HCT116 (cell line): ENCODE data around the gene MYO1A. TPM values are rescaled to one million over a fixed set of nuclear protein-coding genes. Genes with fewer than 3 reads are reported as not detected.

Experiments used
- ATAC-seq: fragments of 200-7000 bp; cut with Tn5 transposase; 2 replicates; pipeline ENCODE4 v1.9.1; 2020; ENCODE audit warnings: mild to moderate bottlenecking, moderate library complexity
- BruUV-seq: library from RNA; stranded (reverse); fragments of 400-500 nt; replicated peaks from 2 replicates; lab custom pipeline; 2021; lab: Mats Ljungman, UMichigan
- CTCF ChIA-PET: fragments of 300-600 bp; sonication (Branson Sonifier 250); formaldehyde crosslinking; loops from one replicate; lab custom pipeline; 2021; ENCODE audit warnings: antibody characterized with exemption; lab: Charles Lee
- POLR2A ChIA-PET: fragments of 300-600, 350-600 bp; sonication (Branson Sonifier 250); formaldehyde crosslinking; loops from one replicate; lab custom pipeline; 2021; ENCODE audit warnings: antibody characterized with exemption; lab: Charles Lee
- RAD21 ChIA-PET, 2 experiments: fragments of 300-600 bp; sonication (Branson Sonifier 250); formaldehyde crosslinking; loops; one replicate each; lab custom pipeline; 2023; ENCODE audit warnings: low total read pairs in 2 of 2; ENCODE audit not compliant: uncharacterized antibody in 2 of 2, unreplicated experiment in 2 of 2, low non-redundant PET in 1 of 2; lab: Charles Lee
- DNase-seq: peaks from one replicate; pipeline ENCODE4 v3.0.0-alpha.2; 2010; ENCODE audit warnings: low read depth, low spot score
- H2AFZ ChIP-seq: fragments of 200-600 bp; shearing (Covaris generic), sonication (generic); 2 replicates; pipeline ENCODE4 v1.6.1; 2017; ENCODE audit warnings: low read depth, mixed run types, mixed read lengths, antibody characterized with exemption, low read length; ENCODE audit not compliant: poor library complexity, severe bottlenecking
- H3K27ac ChIP-seq: 2 replicates; pipeline ENCODE4 v1.5.1; 2012; ENCODE audit warnings: low read depth, low read length
- H3K27me3 ChIP-seq: fragments of 200-600 bp; sonication (generic); 2 replicates; pipeline ENCODE4 v1.6.1; 2016; ENCODE audit warnings: mixed run types, low read length, mixed read lengths; ENCODE audit not compliant: insufficient read depth
- H3K36me3 ChIP-seq, 2 experiments: fragments of 200-500 bp in 1 of 2; fragments of 200-600 bp in 1 of 2; sonication (Bioruptor generic) in 1 of 2; sonication (generic) in 1 of 2; 2 replicates each; pipeline versions ENCODE4 v1.5.1 to v1.6.1; 2014 to 2016; ENCODE audit warnings: low read length in 2 of 2, inconsistent platforms in 1 of 2, mixed read lengths in 1 of 2, mixed run types in 1 of 2; ENCODE audit not compliant: insufficient read depth in 2 of 2, control insufficient read depth in 1 of 2
- H3K4me1 ChIP-seq, 2 experiments: fragments of 200-600 bp in 1 of 2; sonication (generic) in 1 of 2; 2 replicates each; pipeline versions ENCODE4 v1.5.1 to v1.6.1; 2012 to 2017; ENCODE audit warnings: low read length in 2 of 2, inconsistent platforms in 1 of 2, mild to moderate bottlenecking in 1 of 2, mixed read lengths in 1 of 2, mixed run types in 1 of 2, moderate library complexity in 1 of 2; ENCODE audit not compliant: insufficient read depth in 2 of 2, control insufficient read depth in 1 of 2
- H3K4me2 ChIP-seq: fragments of 200-600 bp; sonication (generic); 2 replicates; pipeline ENCODE4 v1.6.1; 2017; ENCODE audit warnings: mixed run types, low read length, mixed read lengths
- H3K4me3 ChIP-seq, 2 experiments: fragments of 200-600 bp in 1 of 2; sonication (generic) in 1 of 2; replicated peaks in 1 of 2; 2 replicates each; pipeline ENCODE4 v1.5.1; 2011 to 2016; ENCODE audit warnings: low read length in 2 of 2, control low read depth in 1 of 2, low read depth in 1 of 2, mild to moderate bottlenecking in 1 of 2, mixed read lengths in 1 of 2, mixed run types in 1 of 2
- H3K79me2 ChIP-seq: fragments of 200-600 bp; sonication (generic); 2 replicates; pipeline ENCODE4 v1.6.1; 2017; ENCODE audit warnings: mild to moderate bottlenecking, mixed run types, low read length, moderate library complexity, mixed read lengths; ENCODE audit not compliant: insufficient read depth
- H3K9ac ChIP-seq: fragments of 200-600 bp; sonication (generic); 2 replicates; pipeline ENCODE4 v1.6.1; 2016; ENCODE audit warnings: low read length, mixed read lengths
- H3K9me2 ChIP-seq: fragments of 200-600 bp; sonication (generic), shearing (Covaris generic); 2 replicates; pipeline ENCODE4 v1.6.1; 2017; ENCODE audit warnings: mixed run types, mild to moderate bottlenecking, moderate library complexity; ENCODE audit not compliant: insufficient read depth
- H3K9me3 ChIP-seq, 2 experiments: fragments of 200-500 bp in 1 of 2; fragments of 200-600 bp in 1 of 2; sonication (Bioruptor generic) in 1 of 2; sonication (generic) in 1 of 2; 2 replicates each; pipeline ENCODE4 v1.6.1; 2014 to 2017; ENCODE audit warnings: low read length in 2 of 2, mixed read lengths in 2 of 2, inconsistent platforms in 1 of 2, low read depth in 1 of 2, mild to moderate bottlenecking in 1 of 2, mixed run types in 1 of 2, moderate library complexity in 1 of 2; ENCODE audit not compliant: control insufficient read depth in 1 of 2, insufficient read depth in 1 of 2
- H4K20me1 ChIP-seq: fragments of 200-600 bp; sonication (generic), shearing (Covaris generic); 2 replicates; pipeline ENCODE4 v1.6.1; 2017; ENCODE audit warnings: mixed run types, mild to moderate bottlenecking, moderate library complexity; ENCODE audit not compliant: insufficient read depth
- CBX3 ChIP-seq: IDR thresholded peaks from 2 replicates; pipeline ENCODE4 v1.6.1; 2012; ENCODE audit warnings: low read depth
- EGR1 ChIP-seq: IDR thresholded peaks from 2 replicates; pipeline ENCODE4 v1.6.1; 2012; ENCODE audit warnings: low read depth
- EZH2phosphoT487 ChIP-seq: fragments of 200-600 bp; IDR thresholded peaks from 2 replicates; pipeline ENCODE4 v1.6.1; 2018; ENCODE audit warnings: antibody characterized with exemption, borderline replicate concordance
- FOSL1 ChIP-seq: IDR thresholded peaks from 2 replicates; pipeline ENCODE4 v1.6.1; 2012; ENCODE audit warnings: low read depth
- JUND ChIP-seq: IDR thresholded peaks from 2 replicates; pipeline ENCODE4 v1.6.1; 2012
- POLR2AphosphoS5 ChIP-seq: IDR thresholded peaks from 2 replicates; pipeline ENCODE4 v1.6.1; 2011; ENCODE audit warnings: mild to moderate bottlenecking, low read depth, low read length, moderate library complexity
- RAD21 ChIP-seq: IDR thresholded peaks from 2 replicates; pipeline ENCODE4 v1.6.1; 2012; ENCODE audit warnings: low read depth, mild to moderate bottlenecking
- SIN3A ChIP-seq: IDR thresholded peaks from 2 replicates; pipeline ENCODE4 v1.6.1; 2012; ENCODE audit warnings: low read depth
- SP1 ChIP-seq: IDR thresholded peaks from 2 replicates; pipeline ENCODE4 v1.6.1; 2012; ENCODE audit warnings: low read depth
- YY1 ChIP-seq: IDR thresholded peaks from 2 replicates; pipeline ENCODE4 v1.6.1; 2011; ENCODE audit warnings: low read length, low read depth, moderate library complexity, mild to moderate bottlenecking; ENCODE audit not compliant: insufficient replicate concordance; ENCODE audit errors: extremely low read depth
- ZFX ChIP-seq: fragments of 450-650 bp; IDR thresholded peaks from 2 replicates; pipeline ENCODE4 v1.6.1; 2017
- ZNF274 ChIP-seq: fragments of 200-500 bp; sonication (Bioruptor generic); IDR thresholded peaks from 2 replicates; pipeline ENCODE4 v1.6.1; 2014; ENCODE audit warnings: mild to moderate bottlenecking, low read depth, low read length, inconsistent platforms
- intact Hi-C: fragments of 100-400 bp; cut with micrococcal nuclease; formaldehyde crosslinking; loops from 2 replicates; pipeline ENCODE4 v1.10.0; 2022
- total RNA-seq: library from RNA; stranded (reverse); gene quantifications from one replicate; pipeline ENCODE4 v1.2.1, GENCODE V29; 2021; ENCODE audit not compliant: unreplicated experiment
- TF ChIP-seq, protein P1 (sequence below): IDR thresholded peaks from 2 replicates; pipeline ENCODE4 v1.6.1; 2011; ENCODE audit warnings: mild to moderate bottlenecking, low read length, moderate library complexity; ENCODE audit not compliant: insufficient replicate concordance; ENCODE audit errors: extremely low read depth
- TF ChIP-seq, protein P2 (sequence below): IDR thresholded peaks from 2 replicates; pipeline ENCODE4 v1.6.1; 2012; ENCODE audit warnings: low read depth
- TF ChIP-seq, protein P3 (sequence below), 3 experiments: fragments of 200-600 bp in 1 of 3; sonication (generic) in 1 of 3; IDR thresholded peaks in 2 of 3; conservative IDR thresholded peaks in 1 of 3; 2 replicates each; pipeline ENCODE4 v1.5.1; 2012 to 2017; ENCODE audit warnings: low read depth in 2 of 3, low read length in 2 of 3, antibody characterized with exemption in 1 of 3, borderline replicate concordance in 1 of 3, control low read depth in 1 of 3, mild to moderate bottlenecking in 1 of 3, mixed read lengths in 1 of 3, mixed run types in 1 of 3, moderate library complexity in 1 of 3; ENCODE audit not compliant: insufficient read depth in 1 of 3

The MYO1A gene
- total RNA-seq, 1 experiment from 2014 or later: 0.76 TPM

DNA sequence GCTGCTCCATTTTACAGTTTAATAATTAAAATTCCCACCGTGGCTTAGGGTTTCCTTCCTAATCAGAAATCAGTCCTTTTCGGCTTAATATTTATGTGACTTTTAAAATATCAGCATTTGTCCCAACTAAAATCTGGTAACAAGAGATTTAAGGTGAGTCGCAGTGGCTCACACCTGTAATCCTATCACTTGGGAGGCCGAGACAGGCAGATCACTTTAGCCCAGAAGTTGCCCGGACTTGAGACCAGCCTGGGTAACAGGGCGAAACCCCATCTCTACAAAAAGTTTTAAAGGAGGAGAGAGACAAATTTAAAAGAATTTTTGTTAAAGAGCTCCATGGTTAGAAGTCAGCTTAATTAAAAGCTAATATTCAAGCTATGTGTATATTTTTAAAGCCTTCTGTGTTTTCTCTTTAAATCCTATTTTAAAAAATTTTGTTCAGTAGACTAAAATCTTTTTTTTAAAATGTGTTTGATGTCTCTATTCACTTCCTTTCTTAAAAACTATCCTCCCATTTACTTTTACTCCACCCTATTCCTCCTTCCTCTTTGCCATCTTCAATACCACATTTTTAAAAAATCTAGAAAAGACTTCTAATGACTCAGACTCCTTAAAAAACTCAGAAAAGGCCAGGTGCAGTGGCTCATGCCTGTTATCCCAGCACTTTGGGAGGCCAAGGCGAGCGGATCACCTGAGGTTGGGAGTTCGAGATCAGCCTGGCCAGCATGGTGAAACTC lies 29.8 kb downstream of the MYO1A start:
- Histone ChIP-seq H3K79me2 (no peaks in the 10 kb centered on the region), H3K9me2 (no peaks in the 10 kb centered on the region), H3K4me1 (no peaks in the 10 kb centered on the region), H4K20me1 (no peaks in the 10 kb centered on the region), H2AFZ (no peak overlapping the region), H3K9ac (no peak overlapping the region), H3K27ac (no peak overlapping the region), H3K9me3 (no peaks in the 10 kb centered on the region), H3K36me3 (no peaks in the 10 kb centered on the region), H3K27me3 (peaks cover 6% of the 10 kb centered on the region; the same call in 1 of the 2 replicates), H3K4me3 (no peak overlapping the region), H3K4me2 (no peak overlapping the region)
- no peak for TF ChIP-seq EZH2phosphoT487
- no peak for TF ChIP-seq JUND
- TF ChIP-seq, protein P1, sequence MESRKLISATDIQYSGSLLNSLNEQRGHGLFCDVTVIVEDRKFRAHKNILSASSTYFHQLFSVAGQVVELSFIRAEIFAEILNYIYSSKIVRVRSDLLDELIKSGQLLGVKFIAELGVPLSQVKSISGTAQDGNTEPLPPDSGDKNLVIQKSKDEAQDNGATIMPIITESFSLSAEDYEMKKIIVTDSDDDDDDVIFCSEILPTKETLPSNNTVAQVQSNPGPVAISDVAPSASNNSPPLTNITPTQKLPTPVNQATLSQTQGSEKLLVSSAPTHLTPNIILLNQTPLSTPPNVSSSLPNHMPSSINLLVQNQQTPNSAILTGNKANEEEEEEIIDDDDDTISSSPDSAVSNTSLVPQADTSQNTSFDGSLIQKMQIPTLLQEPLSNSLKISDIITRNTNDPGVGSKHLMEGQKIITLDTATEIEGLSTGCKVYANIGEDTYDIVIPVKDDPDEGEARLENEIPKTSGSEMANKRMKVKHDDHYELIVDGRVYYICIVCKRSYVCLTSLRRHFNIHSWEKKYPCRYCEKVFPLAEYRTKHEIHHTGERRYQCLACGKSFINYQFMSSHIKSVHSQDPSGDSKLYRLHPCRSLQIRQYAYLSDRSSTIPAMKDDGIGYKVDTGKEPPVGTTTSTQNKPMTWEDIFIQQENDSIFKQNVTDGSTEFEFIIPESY: no peak
- TF ChIP-seq, protein P2, sequence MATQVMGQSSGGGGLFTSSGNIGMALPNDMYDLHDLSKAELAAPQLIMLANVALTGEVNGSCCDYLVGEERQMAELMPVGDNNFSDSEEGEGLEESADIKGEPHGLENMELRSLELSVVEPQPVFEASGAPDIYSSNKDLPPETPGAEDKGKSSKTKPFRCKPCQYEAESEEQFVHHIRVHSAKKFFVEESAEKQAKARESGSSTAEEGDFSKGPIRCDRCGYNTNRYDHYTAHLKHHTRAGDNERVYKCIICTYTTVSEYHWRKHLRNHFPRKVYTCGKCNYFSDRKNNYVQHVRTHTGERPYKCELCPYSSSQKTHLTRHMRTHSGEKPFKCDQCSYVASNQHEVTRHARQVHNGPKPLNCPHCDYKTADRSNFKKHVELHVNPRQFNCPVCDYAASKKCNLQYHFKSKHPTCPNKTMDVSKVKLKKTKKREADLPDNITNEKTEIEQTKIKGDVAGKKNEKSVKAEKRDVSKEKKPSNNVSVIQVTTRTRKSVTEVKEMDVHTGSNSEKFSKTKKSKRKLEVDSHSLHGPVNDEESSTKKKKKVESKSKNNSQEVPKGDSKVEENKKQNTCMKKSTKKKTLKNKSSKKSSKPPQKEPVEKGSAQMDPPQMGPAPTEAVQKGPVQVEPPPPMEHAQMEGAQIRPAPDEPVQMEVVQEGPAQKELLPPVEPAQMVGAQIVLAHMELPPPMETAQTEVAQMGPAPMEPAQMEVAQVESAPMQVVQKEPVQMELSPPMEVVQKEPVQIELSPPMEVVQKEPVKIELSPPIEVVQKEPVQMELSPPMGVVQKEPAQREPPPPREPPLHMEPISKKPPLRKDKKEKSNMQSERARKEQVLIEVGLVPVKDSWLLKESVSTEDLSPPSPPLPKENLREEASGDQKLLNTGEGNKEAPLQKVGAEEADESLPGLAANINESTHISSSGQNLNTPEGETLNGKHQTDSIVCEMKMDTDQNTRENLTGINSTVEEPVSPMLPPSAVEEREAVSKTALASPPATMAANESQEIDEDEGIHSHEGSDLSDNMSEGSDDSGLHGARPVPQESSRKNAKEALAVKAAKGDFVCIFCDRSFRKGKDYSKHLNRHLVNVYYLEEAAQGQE: no peak
- no peak for TF ChIP-seq SIN3A
- no peak for TF ChIP-seq RAD21
- TF ChIP-seq ZFX: no peak
- no peak for TF ChIP-seq EGR1
- TF ChIP-seq ZNF274: no peak
- TF ChIP-seq POLR2AphosphoS5: no peak
- no peak for TF ChIP-seq FOSL1
- no peak for TF ChIP-seq CBX3
- no peak for TF ChIP-seq YY1
- TF ChIP-seq SP1: no peak
- TF ChIP-seq, protein P3, sequence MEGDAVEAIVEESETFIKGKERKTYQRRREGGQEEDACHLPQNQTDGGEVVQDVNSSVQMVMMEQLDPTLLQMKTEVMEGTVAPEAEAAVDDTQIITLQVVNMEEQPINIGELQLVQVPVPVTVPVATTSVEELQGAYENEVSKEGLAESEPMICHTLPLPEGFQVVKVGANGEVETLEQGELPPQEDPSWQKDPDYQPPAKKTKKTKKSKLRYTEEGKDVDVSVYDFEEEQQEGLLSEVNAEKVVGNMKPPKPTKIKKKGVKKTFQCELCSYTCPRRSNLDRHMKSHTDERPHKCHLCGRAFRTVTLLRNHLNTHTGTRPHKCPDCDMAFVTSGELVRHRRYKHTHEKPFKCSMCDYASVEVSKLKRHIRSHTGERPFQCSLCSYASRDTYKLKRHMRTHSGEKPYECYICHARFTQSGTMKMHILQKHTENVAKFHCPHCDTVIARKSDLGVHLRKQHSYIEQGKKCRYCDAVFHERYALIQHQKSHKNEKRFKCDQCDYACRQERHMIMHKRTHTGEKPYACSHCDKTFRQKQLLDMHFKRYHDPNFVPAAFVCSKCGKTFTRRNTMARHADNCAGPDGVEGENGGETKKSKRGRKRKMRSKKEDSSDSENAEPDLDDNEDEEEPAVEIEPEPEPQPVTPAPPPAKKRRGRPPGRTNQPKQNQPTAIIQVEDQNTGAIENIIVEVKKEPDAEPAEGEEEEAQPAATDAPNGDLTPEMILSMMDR (IDR thresholded peaks at IDR 0.05 in 2 of 3, conservative IDR thresholded peaks at IDR 0.05 in 1 of 3; ENCODE audit: borderline replicate concordance in 1 of 3, insufficient read depth in 1 of 3, low read depth in 2 of 3, low read length in 2 of 3): no peak
- DNase-seq (no peak), ATAC-seq (no peak)
- RAD21 ChIA-PET: no interaction called here
- CTCF ChIA-PET: no interaction called here
- no TSS peak for BruUV-seq
- intact Hi-C loops: no loop called here
- POLR2A ChIA-PET: no interaction called here
